ENCODE results near the gene TCF7L1. TPM values are rescaled to one million over a fixed set of nuclear protein-coding genes. Genes with fewer than 3 reads are reported as not detected.
A peak's percentile ranks its signal among the peaks of the same experiment; 100 is the strongest.

Gene TCF7L1
- total RNA-seq, 1 experiment from 2014 or later = 1.1 TPM

DNA sequence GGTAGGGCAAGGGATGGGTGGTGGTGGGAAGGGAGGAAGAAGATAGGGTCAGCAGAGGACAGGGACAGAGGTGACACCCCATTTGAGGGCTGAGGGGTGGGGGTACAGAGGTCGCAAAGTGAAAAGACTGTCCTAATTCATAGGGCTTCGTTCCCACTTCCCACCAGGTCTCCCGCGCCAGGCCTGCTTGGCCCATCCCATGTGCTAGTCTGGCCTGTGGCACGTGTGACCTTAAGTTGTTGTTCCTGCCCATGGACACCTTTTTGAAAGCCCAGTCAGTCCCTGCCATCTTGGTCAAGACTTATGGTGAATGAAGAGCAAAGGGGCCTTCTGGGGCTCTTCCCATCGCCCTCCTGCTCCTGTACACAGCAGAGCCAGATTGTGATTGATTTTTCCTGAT lies 148.4 kb downstream of the TCF7L1 start:
- TF ChIP-seq, protein P1, sequence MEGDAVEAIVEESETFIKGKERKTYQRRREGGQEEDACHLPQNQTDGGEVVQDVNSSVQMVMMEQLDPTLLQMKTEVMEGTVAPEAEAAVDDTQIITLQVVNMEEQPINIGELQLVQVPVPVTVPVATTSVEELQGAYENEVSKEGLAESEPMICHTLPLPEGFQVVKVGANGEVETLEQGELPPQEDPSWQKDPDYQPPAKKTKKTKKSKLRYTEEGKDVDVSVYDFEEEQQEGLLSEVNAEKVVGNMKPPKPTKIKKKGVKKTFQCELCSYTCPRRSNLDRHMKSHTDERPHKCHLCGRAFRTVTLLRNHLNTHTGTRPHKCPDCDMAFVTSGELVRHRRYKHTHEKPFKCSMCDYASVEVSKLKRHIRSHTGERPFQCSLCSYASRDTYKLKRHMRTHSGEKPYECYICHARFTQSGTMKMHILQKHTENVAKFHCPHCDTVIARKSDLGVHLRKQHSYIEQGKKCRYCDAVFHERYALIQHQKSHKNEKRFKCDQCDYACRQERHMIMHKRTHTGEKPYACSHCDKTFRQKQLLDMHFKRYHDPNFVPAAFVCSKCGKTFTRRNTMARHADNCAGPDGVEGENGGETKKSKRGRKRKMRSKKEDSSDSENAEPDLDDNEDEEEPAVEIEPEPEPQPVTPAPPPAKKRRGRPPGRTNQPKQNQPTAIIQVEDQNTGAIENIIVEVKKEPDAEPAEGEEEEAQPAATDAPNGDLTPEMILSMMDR (IDR thresholded peaks at IDR 0.05; ENCODE audit: unreplicated experiment) = no peak
- POLR2A ChIA-PET = interaction anchor here (0.5 kb wide), 1 partner anchor 32 kb away, joined by 3 read pairs; no protein-coding TSS in a partner anchor
- intact Hi-C loops (cut with micrococcal nuclease) = no loop called here
- no peak for DNase-seq (ENCODE audit: unreplicated experiment)
- no TSS peak for BruUV-seq (replicated peaks)
- CTCF ChIA-PET = interaction anchor here (0.8 to 13.0 kb wide), 3 partner anchors 11 to 216 kb away, joined by 3 to 295 read pairs (median 175); no protein-coding TSS in a partner anchor
- Mint-ChIP-seq H3K4me1 (ENCODE audit: insufficient read depth, unreplicated experiment) (peaks cover 7% of the 10 kb centered on the region), H3K27me3 (ENCODE audit: insufficient read depth, unreplicated experiment) (no peaks in the 10 kb centered on the region), H3K9me3 (ENCODE audit: unreplicated experiment) (no peaks in the 10 kb centered on the region), H3K27ac (ENCODE audit: low read depth, unreplicated experiment) (no peak overlapping the region), H3K36me3 (ENCODE audit: insufficient read depth, unreplicated experiment) (no peaks in the 10 kb centered on the region), H3K4me3 (ENCODE audit: unreplicated experiment) (no peak overlapping the region)

DNA sequence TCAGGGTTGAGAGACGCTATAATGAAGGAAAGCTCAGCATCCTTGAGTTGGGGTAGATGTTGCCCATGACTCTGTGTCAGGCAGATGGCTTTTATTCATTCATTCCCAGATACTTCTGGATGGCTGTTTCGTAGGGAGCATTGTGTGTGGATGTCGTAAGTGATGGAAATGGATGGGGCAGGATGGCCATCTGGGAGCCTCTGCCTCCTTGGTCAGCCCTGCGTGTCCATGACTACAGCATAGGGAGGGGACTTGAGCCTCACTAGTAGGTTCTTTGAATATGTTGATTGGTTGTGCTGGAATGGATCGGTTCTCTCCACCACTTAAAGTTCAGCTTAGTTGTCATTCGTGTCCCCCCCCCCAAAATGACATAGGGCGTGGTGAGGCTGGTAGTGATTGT lies 149.7 kb downstream of the TCF7L1 start:
- intact Hi-C loops (cut with micrococcal nuclease) = no loop called here
- H3K27me3 Mint-ChIP-seq (ENCODE audit: insufficient read depth, unreplicated experiment) = no peaks in the 10 kb centered on the region
- DNase-seq (ENCODE audit: unreplicated experiment) = no peak
- POLR2A ChIA-PET = no interaction called here
- H3K9me3 Mint-ChIP-seq (ENCODE audit: unreplicated experiment) = no peaks in the 10 kb centered on the region
- CTCF ChIA-PET = interaction anchor here (1.5 to 13.0 kb wide), 6 partner anchors 12 to 357 kb away, joined by 3 to 295 read pairs (median 90); no protein-coding TSS in a partner anchor
- no peaks in the 10 kb centered on the region for H3K36me3 Mint-ChIP-seq (ENCODE audit: insufficient read depth, unreplicated experiment)
- H3K4me3 Mint-ChIP-seq (ENCODE audit: unreplicated experiment) = no peak overlapping the region
- no TSS peak for BruUV-seq (replicated peaks)
- H3K27ac Mint-ChIP-seq (ENCODE audit: low read depth, unreplicated experiment) = no peak overlapping the region
- TF ChIP-seq, protein P1 (IDR thresholded peaks at IDR 0.05; ENCODE audit: unreplicated experiment) = no peak
- H3K4me1 Mint-ChIP-seq (ENCODE audit: insufficient read depth, unreplicated experiment) = peaks cover 18% of the 10 kb centered on the region

DNA sequence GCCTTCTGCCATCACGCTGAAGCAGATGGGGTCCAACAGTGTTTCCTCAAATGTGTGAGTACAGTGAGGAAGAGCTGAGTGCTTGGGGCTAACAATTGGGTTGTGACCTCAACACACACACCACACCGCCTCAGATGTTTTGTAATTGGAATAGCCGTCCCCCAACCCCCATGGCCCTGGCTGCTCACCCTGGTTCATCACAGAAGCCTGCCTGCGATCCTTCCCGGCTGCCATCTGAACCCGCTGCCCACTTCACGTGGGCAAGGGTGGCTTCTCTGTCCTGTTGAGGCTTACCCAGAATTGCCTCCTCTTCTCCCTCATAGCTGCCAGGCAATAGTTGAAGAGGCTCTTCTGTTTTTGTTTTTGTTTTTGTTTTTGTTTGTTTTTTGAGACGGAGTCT lies 150.4 kb downstream of the TCF7L1 start:
- no peak overlapping the region for H3K4me3 Mint-ChIP-seq (ENCODE audit: unreplicated experiment)
- no peaks in the 10 kb centered on the region for H3K9me3 Mint-ChIP-seq (ENCODE audit: unreplicated experiment)
- no peaks in the 10 kb centered on the region for H3K36me3 Mint-ChIP-seq (ENCODE audit: insufficient read depth, unreplicated experiment)
- ChIA-PET CTCF (interaction anchor here (0.7 to 13.0 kb wide), 8 partner anchors 13 to 358 kb away, joined by 3 to 295 read pairs (median 14); no protein-coding TSS in a partner anchor), POLR2A (no interaction called here)
- no peaks in the 10 kb centered on the region for H3K27me3 Mint-ChIP-seq (ENCODE audit: insufficient read depth, unreplicated experiment)
- no TSS peak for BruUV-seq (replicated peaks)
- intact Hi-C loops (cut with micrococcal nuclease) = loop anchor here (2.0 kb wide), 1 partner anchor 267 kb away; no protein-coding TSS in a partner anchor
- H3K4me1 Mint-ChIP-seq (ENCODE audit: insufficient read depth, unreplicated experiment) = peaks cover 17% of the 10 kb centered on the region
- TF ChIP-seq, protein P1 (IDR thresholded peaks at IDR 0.05; ENCODE audit: unreplicated experiment) = no peak
- H3K27ac Mint-ChIP-seq (ENCODE audit: low read depth, unreplicated experiment) = no peak overlapping the region
- DNase-seq (ENCODE audit: unreplicated experiment) = no peak

DNA sequence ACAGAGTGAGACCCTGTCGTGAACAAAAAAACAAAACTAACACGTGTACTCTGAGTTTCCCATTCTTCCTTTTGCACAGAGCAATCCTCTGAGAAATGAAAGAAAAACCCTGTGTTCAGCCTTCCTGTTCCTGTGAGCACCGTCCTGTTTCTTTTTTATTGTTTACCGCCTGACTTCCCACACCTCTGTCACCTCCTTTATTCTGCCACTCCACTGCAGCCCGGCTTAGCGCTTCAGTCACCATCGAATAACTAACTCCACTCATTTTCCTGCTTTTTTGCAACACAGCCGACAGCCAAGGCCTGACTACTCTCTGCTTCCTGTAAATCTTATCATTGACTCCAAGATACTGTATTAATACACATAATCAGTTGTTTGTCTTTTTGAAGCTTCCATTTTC lies 153.7 kb downstream of the TCF7L1 start:
- BruUV-seq (replicated peaks) = no TSS peak
- no peak for DNase-seq (ENCODE audit: unreplicated experiment)
- TF ChIP-seq, protein P1 (IDR thresholded peaks at IDR 0.05; ENCODE audit: unreplicated experiment) = no peak
- no peaks in the 10 kb centered on the region for H3K9me3 Mint-ChIP-seq (ENCODE audit: unreplicated experiment)
- intact Hi-C loops (cut with micrococcal nuclease) = no loop called here
- peaks cover 7% of the 10 kb centered on the region for H3K36me3 Mint-ChIP-seq (ENCODE audit: insufficient read depth, unreplicated experiment)
- H3K27ac Mint-ChIP-seq (ENCODE audit: low read depth, unreplicated experiment) = peak overlapping the region; percentile 92
- H3K4me3 Mint-ChIP-seq (ENCODE audit: unreplicated experiment) = no peak overlapping the region
- peaks cover 31% of the 10 kb centered on the region for H3K4me1 Mint-ChIP-seq (ENCODE audit: insufficient read depth, unreplicated experiment)
- ChIA-PET CTCF (interaction anchor here (0.5 to 13.0 kb wide), 15 partner anchors 11 to 582 kb away, joined by 3 to 295 read pairs (median 6); no protein-coding TSS in a partner anchor), POLR2A (interaction anchor here (0.9 to 5.3 kb wide), 5 partner anchors 12 to 232 kb away, joined by 3 to 35 read pairs (median 6); no protein-coding TSS in a partner anchor)
- H3K27me3 Mint-ChIP-seq (ENCODE audit: insufficient read depth, unreplicated experiment) = no peaks in the 10 kb centered on the region
